Natural killer cell (primary cell): ENCODE results near the gene GPR142. TPM values are rescaled to one million over a fixed set of nuclear protein-coding genes. Genes with fewer than 3 reads are reported as not detected.

Experiments
- ATAC-seq, 3 donors: fragments of 150-1000 bp in 2 of 3; fragments of 200-7000 bp in 1 of 3; cut with Tn5 transposase; 1 replicate in 1 of 3; 2 replicates in 2 of 3; pipeline ENCODE4 v1.10.0; 2021; ENCODE audit warnings: mild to moderate bottlenecking in 2 of 3, moderate library complexity in 2 of 3
- DNase-seq, 2 donors: peaks; one replicate each; pipeline versions ENCODE4 v3.0.0 to v3.0.0-alpha.2; 2013 to 2021; ENCODE audit warnings: mixed read lengths in 1 of 2
- H3K27ac ChIP-seq: one replicate; pipeline ENCODE4 v1.5.1; 2013; ENCODE audit warnings: mild to moderate bottlenecking, low read length
- H3K27me3 ChIP-seq: one replicate; pipeline ENCODE4 v1.6.1; 2013; ENCODE audit warnings: low read length; ENCODE audit not compliant: control insufficient read depth, insufficient read depth
- H3K36me3 ChIP-seq: one replicate; pipeline ENCODE4 v1.6.1; 2013; ENCODE audit warnings: low read length; ENCODE audit not compliant: control insufficient read depth, insufficient read depth
- H3K4me1 ChIP-seq: one replicate; pipeline ENCODE4 v1.6.1; 2013; ENCODE audit warnings: low read length; ENCODE audit not compliant: control insufficient read depth, insufficient read depth
- H3K4me3 ChIP-seq: one replicate; pipeline ENCODE4 v1.5.1; 2013; ENCODE audit warnings: low read length
- H3K9me3 ChIP-seq: one replicate; pipeline ENCODE4 v1.6.1; 2013; ENCODE audit warnings: low read length; ENCODE audit not compliant: control insufficient read depth, insufficient read depth
- H3K27ac Mint-ChIP-seq, 2 donors: one replicate each; pipeline ENCODE4 v1.8.0; 2022; ENCODE audit warnings: mild to moderate bottlenecking in 2 of 2, mixed read lengths in 2 of 2, moderate library complexity in 1 of 2
- H3K27me3 Mint-ChIP-seq, 2 donors: one replicate each; pipeline ENCODE4 v1.8.0; 2022; ENCODE audit warnings: low read depth in 2 of 2, mixed read lengths in 2 of 2
- H3K36me3 Mint-ChIP-seq: one replicate; pipeline ENCODE4 v1.8.0; 2022; ENCODE audit warnings: mixed read lengths
- H3K4me1 Mint-ChIP-seq, 2 donors: one replicate each; pipeline ENCODE4 v1.8.0; 2022; ENCODE audit warnings: mixed read lengths in 2 of 2
- H3K4me3 Mint-ChIP-seq: one replicate; pipeline ENCODE4 v1.8.0; 2022; ENCODE audit warnings: mild to moderate bottlenecking, moderate library complexity, mixed read lengths
- H3K9me3 Mint-ChIP-seq, 2 donors: one replicate each; pipeline ENCODE4 v1.8.0; 2022; ENCODE audit warnings: mixed read lengths in 2 of 2
- CTCF ChIP-seq: fragments of 200-600 bp; IDR thresholded peaks from one replicate; pipeline ENCODE4 v1.8.0; 2022; ENCODE audit warnings: antibody characterized with exemption
- WGBS: methylation state at CpG from one replicate; pipeline ENCODE4 v1.1.7; 2013; ENCODE audit warnings: missing lambda C conversion rate; ENCODE audit not compliant: insufficient coverage; 5-methylcytosine and 5-hydroxymethylcytosine counted together
- intact Hi-C: fragments of 100-400 bp; cut with micrococcal nuclease; formaldehyde crosslinking; loops from one replicate; pipeline ENCODE4 v1.14.2; 2022
- total RNA-seq, 4 donors: library from RNA; stranded (reverse); fragments of 120-200 nt in 1 of 4; gene quantifications; one replicate each; pipeline versions ENCODE4 v1.2.3 to v1.2.4, GENCODE V29; 2013 to 2022

Gene GPR142
- total RNA-seq, 3 donors from 2014 or later (not counting 1 experiment from before 2014, with no cell fraction given): not detected

GRCh38 chr17:74353446-74354060 lies 13.8 kb upstream of the GPR142 start:
- no peaks in the 10 kb centered on the region for H3K9me3 ChIP-seq
- ATAC-seq (no peak), DNase-seq (no peak)
- Mint-ChIP-seq H3K9me3 (no peaks in the 10 kb centered on the region), H3K4me1 (peaks cover 0 to 7% of the 10 kb centered on the region in 2 donors), H3K27ac (no peak overlapping the region), H3K36me3 (no peaks in the 10 kb centered on the region), H3K27me3 (peaks cover 22 to 40% of the 10 kb centered on the region in 2 donors), H3K4me3 (no peak overlapping the region)
- 85% methylated on average over 10 of the region's 10 CpGs for WGBS
- no peak overlapping the region for H3K27ac ChIP-seq
- H3K27me3 ChIP-seq: peaks cover 42% of the 10 kb centered on the region
- peaks cover 8% of the 10 kb centered on the region for H3K4me1 ChIP-seq
- no peaks in the 10 kb centered on the region for H3K36me3 ChIP-seq
- no peak overlapping the region for H3K4me3 ChIP-seq
- no peak for TF ChIP-seq CTCF
- intact Hi-C loops: loop anchor here (10.0 kb wide), 1 partner anchor 49 kb away; no protein-coding TSS in a partner anchor

GRCh38 chr17:74354123-74354522 lies 13.2 kb upstream of the GPR142 start:
- Histone ChIP-seq H3K4me1 (peaks cover 8% of the 10 kb centered on the region), H3K27me3 (peaks cover 47% of the 10 kb centered on the region), H3K9me3 (no peaks in the 10 kb centered on the region), H3K27ac (no peak overlapping the region), H3K4me3 (no peak overlapping the region), H3K36me3 (no peaks in the 10 kb centered on the region)
- ATAC-seq (peak; percentile 54 to 78 (median 71)), DNase-seq (peak; percentile 45 to 69)
- WGBS: 9% methylated on average over 29 of the region's 29 CpGs
- TF ChIP-seq CTCF: peak; percentile 59
- Mint-ChIP-seq H3K27ac (no peak overlapping the region), H3K36me3 (no peaks in the 10 kb centered on the region), H3K9me3 (no peaks in the 10 kb centered on the region), H3K27me3 (peaks cover 27 to 42% of the 10 kb centered on the region in 2 donors), H3K4me1 (peaks cover 0 to 7% of the 10 kb centered on the region in 2 donors), H3K4me3 (peak overlapping the region; percentile 45)
- intact Hi-C loops: loop anchor here (10.0 kb wide), 1 partner anchor 49 kb away; no protein-coding TSS in a partner anchor

GRCh38 chr17:74354561-74354960 lies 12.7 kb upstream of the GPR142 start:
- WGBS: 78% methylated on average over 10 of the region's 10 CpGs
- TF ChIP-seq CTCF: no peak
- H3K4me1 ChIP-seq: peaks cover 8% of the 10 kb centered on the region
- DNase-seq (no peak), ATAC-seq (no peak)
- H3K36me3 ChIP-seq: no peaks in the 10 kb centered on the region
- Mint-ChIP-seq H3K27me3 (peaks cover 27 to 43% of the 10 kb centered on the region in 2 donors), H3K4me3 (no peak overlapping the region), H3K4me1 (peaks cover 0 to 7% of the 10 kb centered on the region in 2 donors), H3K9me3 (no peaks in the 10 kb centered on the region), H3K36me3 (no peaks in the 10 kb centered on the region), H3K27ac (no peak overlapping the region)
- H3K9me3 ChIP-seq: no peaks in the 10 kb centered on the region
- no peak overlapping the region for H3K4me3 ChIP-seq
- no peak overlapping the region for H3K27ac ChIP-seq
- intact Hi-C loops: loop anchor here (10.0 kb wide), 1 partner anchor 50 kb away; no protein-coding TSS in a partner anchor
- H3K27me3 ChIP-seq: peaks cover 49% of the 10 kb centered on the region
